OCI-LY3 (cell line): ENCODE data around the gene C19orf25.

ENCODE experiments used
- CTCF ChIP-seq: fragments of 200-600, 300-600 bp; sonication (generic); IDR thresholded peaks from 2 replicates; pipeline ENCODE4 v1.5.1; 2014; ENCODE audit warnings: antibody characterized with exemption, low read length, low read depth
- EZH2phosphoT487 ChIP-seq: fragments of 200-600 bp; shearing (Covaris generic); IDR thresholded peaks from 2 replicates; pipeline ENCODE4 v1.6.1; 2018; ENCODE audit warnings: antibody characterized with exemption, mixed run types, low read depth

GRCh38 chr19:1453525-1454364 is 25.3 kb downstream of the C19orf25 start:
- no peak for TF ChIP-seq CTCF
- no peak for TF ChIP-seq EZH2phosphoT487
